ENCODE measurements around the gene SMIM41. TPM values are rescaled to one million over a fixed set of nuclear protein-coding genes. Genes with fewer than 3 reads are reported as not detected.

SMIM41 gene
- polyA plus RNA-seq, 4 donors = 0.46 to 1.6 (median 0.80) TPM; not detected in 1

DNA sequence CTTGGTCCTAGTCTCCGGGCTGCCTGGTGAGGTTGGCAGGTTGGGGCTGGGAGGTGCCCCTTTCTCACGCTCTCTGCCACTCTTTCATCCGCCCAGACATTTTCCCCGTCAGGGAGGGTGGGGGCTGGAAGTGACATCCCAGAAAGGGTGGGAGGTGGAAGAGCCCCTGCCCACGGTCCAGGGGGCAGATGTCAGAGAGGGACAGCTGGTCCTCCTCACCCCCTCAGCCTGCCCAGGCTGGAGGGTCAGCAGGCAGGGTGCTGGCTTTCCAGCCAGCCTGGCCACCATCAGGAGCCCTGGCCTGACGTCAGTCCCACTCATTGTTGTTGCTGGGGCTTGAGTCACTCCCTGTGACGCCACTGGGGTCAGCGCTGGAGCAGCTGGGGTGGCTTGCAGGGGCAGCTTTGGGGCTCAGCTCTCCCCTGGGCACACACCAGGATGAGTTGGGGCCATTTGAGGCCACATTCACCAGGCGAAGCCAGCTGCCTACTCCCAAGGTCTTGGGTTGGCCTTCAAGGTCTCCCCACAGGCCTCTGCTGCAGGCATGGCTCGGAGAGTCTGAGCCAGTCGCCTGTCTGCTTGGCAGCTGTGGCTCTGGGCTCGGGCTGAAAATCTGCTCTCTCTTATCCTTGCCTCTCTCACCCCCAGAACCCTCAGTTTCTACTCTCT lies 15.4 kb upstream of the SMIM41 start:
- 74 to 78% (median 77%) methylated on average over 11 to 12 of the region's 12 CpGs for WGBS, 3 donors
- no peak for FAIRE-seq

DNA sequence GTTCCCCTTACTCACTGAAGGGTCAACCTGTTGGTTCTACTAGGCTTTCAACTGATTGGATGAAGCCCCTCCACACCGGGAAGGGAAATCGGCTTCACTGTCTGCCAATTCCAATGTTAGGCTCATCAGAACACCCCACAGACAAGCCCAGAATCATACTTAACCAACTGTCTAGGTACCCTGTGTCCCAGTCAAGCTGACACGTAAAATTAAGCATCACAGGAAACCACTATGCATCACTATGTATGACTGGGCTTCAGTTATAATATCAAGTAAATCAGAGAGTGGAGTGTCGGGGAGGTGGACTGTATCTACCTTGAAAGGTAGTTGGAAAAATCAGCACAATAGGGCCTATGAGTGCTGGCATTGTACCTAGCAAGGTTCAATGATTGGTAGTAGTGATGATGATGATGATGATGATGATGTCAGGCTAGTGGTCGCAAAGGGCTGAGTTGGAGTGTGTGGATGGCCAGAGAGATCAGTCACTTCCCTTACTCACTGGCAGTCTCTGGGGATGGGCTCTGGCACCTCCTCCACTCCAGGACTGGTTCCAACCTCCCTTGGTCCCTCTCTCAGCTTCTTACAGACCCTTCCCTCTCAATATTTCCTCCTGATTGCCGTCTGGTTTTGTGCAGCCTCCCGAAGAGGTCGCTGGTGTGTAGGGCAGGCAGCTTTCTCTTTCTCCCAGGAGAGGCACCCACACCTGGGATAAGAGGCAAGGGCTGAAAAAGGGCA lies 13.0 kb upstream of the SMIM41 start:
- no peak for DNase-seq
- 51 to 66% (median 64%) methylated on average over 8 of the region's 8 CpGs for whole genome bisulfite sequencing, 3 donors
- Histone ChIP-seq H3K27ac (ENCODE audit: low read depth in 1 of 3, low read length in 2 of 3) (no peak overlapping the region), H3K4me3 (ENCODE audit: low read depth in 1 of 3, low read length in 3 of 3) (no peak overlapping the region), H3K36me3 (ENCODE audit: control insufficient read depth in 3 of 3, insufficient read depth in 2 of 3, low read depth in 1 of 3, low read length in 3 of 3) (peaks cover 0 to 2% (median 0%) of the 10 kb centered on the region in 3 donors), H3K27me3 (ENCODE audit: control insufficient read depth in 3 of 3, insufficient read depth in 3 of 3, low read length in 3 of 3) (peaks cover 0 to 2% (median 0%) of the 10 kb centered on the region in 3 donors), H3K4me1 (ENCODE audit: control insufficient read depth in 3 of 3, insufficient read depth in 2 of 3, low read depth in 1 of 3, low read length in 2 of 3) (peaks cover 0 to 35% (median 4%) of the 10 kb centered on the region in 3 donors), H3K9me3 (ENCODE audit: control insufficient read depth in 2 of 2, insufficient read depth in 1 of 2, low read depth in 1 of 2, low read length in 1 of 2) (no peaks in the 10 kb centered on the region)
- no peak for FAIRE-seq

More for the DNA sequence above, 15.4 kb upstream of the SMIM41 start:
- Histone ChIP-seq H3K4me3 (ENCODE audit: low read depth in 1 of 3, low read length in 3 of 3) (no peak overlapping the region), H3K9me3 (ENCODE audit: control insufficient read depth in 2 of 2, insufficient read depth in 1 of 2, low read depth in 1 of 2, low read length in 1 of 2) (no peaks in the 10 kb centered on the region), H3K27me3 (ENCODE audit: control insufficient read depth in 3 of 3, insufficient read depth in 3 of 3, low read length in 3 of 3) (peaks cover 0 to 2% (median 0%) of the 10 kb centered on the region in 3 donors), H3K27ac (ENCODE audit: low read depth in 1 of 3, low read length in 2 of 3) (peak overlapping the region in 1 of 3 donors; percentile 4), H3K4me1 (ENCODE audit: control insufficient read depth in 3 of 3, insufficient read depth in 2 of 3, low read depth in 1 of 3, low read length in 2 of 3) (peaks cover 0 to 23% (median 0%) of the 10 kb centered on the region in 3 donors), H3K36me3 (ENCODE audit: control insufficient read depth in 3 of 3, insufficient read depth in 2 of 3, low read depth in 1 of 3, low read length in 3 of 3) (peaks cover 0 to 6% (median 0%) of the 10 kb centered on the region in 3 donors)
- no peak for DNase-seq

DNA sequence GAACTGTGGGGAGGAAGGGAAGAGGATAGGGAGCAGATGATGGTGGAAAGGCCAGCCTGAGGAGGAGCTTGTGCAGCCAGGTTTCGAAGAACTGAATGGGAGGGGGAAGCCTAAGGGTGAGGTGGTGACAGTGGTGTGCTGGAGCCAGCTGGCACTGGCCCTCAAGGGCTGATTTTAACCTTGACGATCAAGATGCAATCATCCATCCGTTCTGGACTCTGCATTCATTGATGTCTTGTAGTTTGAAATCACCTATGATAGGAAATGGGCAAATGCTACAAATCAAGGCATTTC lies 12.5 kb upstream of the SMIM41 start:
- WGBS, 3 donors = 46 to 69% (median 48%) methylated on average over 3 of the region's 3 CpGs
- Histone ChIP-seq H3K4me1 (ENCODE audit: control insufficient read depth in 3 of 3, insufficient read depth in 2 of 3, low read depth in 1 of 3, low read length in 2 of 3) (peaks cover 0 to 34% (median 7%) of the 10 kb centered on the region in 3 donors), H3K36me3 (ENCODE audit: control insufficient read depth in 3 of 3, insufficient read depth in 2 of 3, low read depth in 1 of 3, low read length in 3 of 3) (peaks cover 0 to 2% (median 0%) of the 10 kb centered on the region in 3 donors), H3K4me3 (ENCODE audit: low read depth in 1 of 3, low read length in 3 of 3) (no peak overlapping the region), H3K27ac (ENCODE audit: low read depth in 1 of 3, low read length in 2 of 3) (no peak overlapping the region), H3K9me3 (ENCODE audit: control insufficient read depth in 2 of 2, insufficient read depth in 1 of 2, low read depth in 1 of 2, low read length in 1 of 2) (no peaks in the 10 kb centered on the region), H3K27me3 (ENCODE audit: control insufficient read depth in 3 of 3, insufficient read depth in 3 of 3, low read length in 3 of 3) (peaks cover 0 to 2% (median 0%) of the 10 kb centered on the region in 3 donors)
- DNase-seq (no peak), FAIRE-seq (no peak)

DNA sequence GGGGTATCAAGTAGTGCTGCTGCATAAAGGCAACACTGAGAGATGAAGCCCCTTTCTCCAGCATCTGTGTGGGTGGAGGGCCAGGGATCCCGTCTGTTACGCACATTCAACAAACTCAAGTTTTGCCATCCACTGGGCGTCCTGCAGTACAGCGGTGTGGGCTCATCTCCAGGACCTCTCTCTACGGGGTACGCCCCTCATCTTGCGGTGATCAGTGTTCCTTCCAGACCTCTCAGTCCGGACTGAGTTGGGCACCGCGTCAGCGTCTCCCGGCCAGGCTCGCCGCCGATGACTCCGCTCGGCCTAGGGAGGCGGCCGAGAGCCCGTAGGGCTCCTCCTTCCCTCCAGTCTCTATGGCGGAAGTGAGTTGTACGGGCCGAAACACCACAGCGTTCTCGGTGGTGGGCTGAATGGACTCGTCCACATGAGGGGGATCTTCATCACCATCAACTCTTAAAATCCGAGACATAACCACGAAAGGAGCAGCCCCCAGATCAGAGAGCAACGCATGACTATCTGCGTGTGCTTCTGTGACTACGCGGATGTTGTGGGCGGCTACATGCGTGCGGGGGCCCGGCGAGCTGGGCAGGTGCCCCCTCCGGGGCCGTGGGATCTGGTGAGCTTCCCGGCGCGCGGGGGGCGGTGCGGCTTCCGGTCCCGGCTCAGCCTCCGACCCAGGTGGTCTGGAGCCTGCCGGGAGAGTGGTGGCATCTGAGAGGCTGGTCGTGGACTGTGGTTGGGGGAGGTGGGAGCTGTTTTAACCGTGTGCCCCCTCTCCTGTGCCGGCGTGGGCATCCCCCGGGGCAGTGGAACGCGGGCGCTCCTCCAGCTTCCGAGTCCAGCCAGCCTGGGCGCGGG lies 9.9 kb upstream of the SMIM41 start, which contains the start of gene ATG101:
TSS of gene ATG101 (plus strand) at position 652 of the 858 bp plus-strand sequence. CDS start 3,673 bp downstream, outside the sequence.
- Histone ChIP-seq H3K27me3 (ENCODE audit: control insufficient read depth in 3 of 3, insufficient read depth in 3 of 3, low read length in 3 of 3) (peaks cover 0 to 2% (median 0%) of the 10 kb centered on the region in 3 donors), H3K36me3 (ENCODE audit: control insufficient read depth in 3 of 3, insufficient read depth in 2 of 3, low read depth in 1 of 3, low read length in 3 of 3) (peaks cover 3 to 22% (median 4%) of the 10 kb centered on the region in 3 donors), H3K4me3 (ENCODE audit: low read depth in 1 of 3, low read length in 3 of 3) (peak within 1 kb of the TSS; percentile 77 to 98 (median 82)), H3K9me3 (ENCODE audit: control insufficient read depth in 2 of 2, insufficient read depth in 1 of 2, low read depth in 1 of 2, low read length in 1 of 2) (no peaks in the 10 kb centered on the region), H3K4me1 (ENCODE audit: control insufficient read depth in 3 of 3, insufficient read depth in 2 of 3, low read depth in 1 of 3, low read length in 2 of 3) (peaks cover 0 to 13% (median 7%) of the 10 kb centered on the region in 3 donors), H3K27ac (ENCODE audit: low read depth in 1 of 3, low read length in 2 of 3) (peak within 1 kb of the TSS; percentile 52 to 90 (median 64))
- FAIRE-seq = no peak
- WGBS, 3 donors = 0 to 1% (median 1%) methylated on average over 51 to 60 of the region's 60 CpGs
- DNase-seq = peak; percentile 95 to 97

DNA sequence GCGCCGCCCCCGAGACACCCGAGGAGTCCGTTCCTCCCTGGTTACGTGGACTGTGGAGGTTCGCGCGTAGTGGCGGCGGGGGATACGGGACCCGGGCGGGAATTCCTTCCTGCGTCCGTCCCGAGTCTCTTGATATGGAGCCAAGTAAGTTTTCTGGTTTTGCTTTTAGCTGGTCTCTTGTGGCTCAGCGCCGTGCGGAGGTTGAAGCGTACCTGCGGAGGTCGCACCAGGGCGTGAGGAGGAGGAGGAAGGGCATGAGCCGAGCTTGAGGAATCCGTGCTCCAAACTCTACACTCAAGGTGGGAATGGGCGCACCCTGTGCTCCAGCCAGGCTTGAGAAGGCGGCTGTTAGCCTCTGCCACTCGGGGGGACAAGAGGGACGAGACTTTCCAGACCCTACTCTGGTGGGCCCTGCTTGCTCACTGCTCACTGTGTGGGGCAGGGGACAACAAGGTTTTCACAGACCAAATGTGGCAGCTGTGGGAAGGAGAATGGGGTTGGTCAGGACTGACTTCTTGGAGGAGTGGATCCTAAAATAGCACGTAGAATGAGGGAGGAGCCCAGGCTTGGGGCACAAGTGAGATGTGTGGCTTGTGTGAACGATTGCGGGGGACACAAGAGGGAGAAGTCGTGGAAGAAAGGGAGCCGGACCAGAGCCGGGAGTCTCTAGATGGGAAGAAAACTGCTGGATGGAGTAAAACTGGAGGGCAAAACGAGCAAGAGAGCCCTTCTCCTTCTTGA lies 9.1 kb upstream of the SMIM41 start:
- peak overlapping the region; percentile 77 to 98 (median 82) for H3K4me3 ChIP-seq (ENCODE audit: low read depth in 1 of 3, low read length in 3 of 3)
- H3K9me3 ChIP-seq (ENCODE audit: control insufficient read depth in 2 of 2, insufficient read depth in 1 of 2, low read depth in 1 of 2, low read length in 1 of 2) = no peaks in the 10 kb centered on the region
- H3K36me3 ChIP-seq (ENCODE audit: control insufficient read depth in 3 of 3, insufficient read depth in 2 of 3, low read depth in 1 of 3, low read length in 3 of 3) = peaks cover 3 to 29% (median 4%) of the 10 kb centered on the region in 3 donors
- peak overlapping the region; percentile 52 to 90 (median 64) for H3K27ac ChIP-seq (ENCODE audit: low read depth in 1 of 3, low read length in 2 of 3)
- FAIRE-seq = no peak
- DNase-seq = no peak
- 2 to 5% (median 3%) methylated on average over 37 of the region's 37 CpGs for WGBS, 3 donors
- H3K4me1 ChIP-seq (ENCODE audit: control insufficient read depth in 3 of 3, insufficient read depth in 2 of 3, low read depth in 1 of 3, low read length in 2 of 3) = peaks cover 0 to 13% (median 7%) of the 10 kb centered on the region in 3 donors
- no peaks in the 10 kb centered on the region for H3K27me3 ChIP-seq (ENCODE audit: control insufficient read depth in 3 of 3, insufficient read depth in 3 of 3, low read length in 3 of 3)

DNA sequence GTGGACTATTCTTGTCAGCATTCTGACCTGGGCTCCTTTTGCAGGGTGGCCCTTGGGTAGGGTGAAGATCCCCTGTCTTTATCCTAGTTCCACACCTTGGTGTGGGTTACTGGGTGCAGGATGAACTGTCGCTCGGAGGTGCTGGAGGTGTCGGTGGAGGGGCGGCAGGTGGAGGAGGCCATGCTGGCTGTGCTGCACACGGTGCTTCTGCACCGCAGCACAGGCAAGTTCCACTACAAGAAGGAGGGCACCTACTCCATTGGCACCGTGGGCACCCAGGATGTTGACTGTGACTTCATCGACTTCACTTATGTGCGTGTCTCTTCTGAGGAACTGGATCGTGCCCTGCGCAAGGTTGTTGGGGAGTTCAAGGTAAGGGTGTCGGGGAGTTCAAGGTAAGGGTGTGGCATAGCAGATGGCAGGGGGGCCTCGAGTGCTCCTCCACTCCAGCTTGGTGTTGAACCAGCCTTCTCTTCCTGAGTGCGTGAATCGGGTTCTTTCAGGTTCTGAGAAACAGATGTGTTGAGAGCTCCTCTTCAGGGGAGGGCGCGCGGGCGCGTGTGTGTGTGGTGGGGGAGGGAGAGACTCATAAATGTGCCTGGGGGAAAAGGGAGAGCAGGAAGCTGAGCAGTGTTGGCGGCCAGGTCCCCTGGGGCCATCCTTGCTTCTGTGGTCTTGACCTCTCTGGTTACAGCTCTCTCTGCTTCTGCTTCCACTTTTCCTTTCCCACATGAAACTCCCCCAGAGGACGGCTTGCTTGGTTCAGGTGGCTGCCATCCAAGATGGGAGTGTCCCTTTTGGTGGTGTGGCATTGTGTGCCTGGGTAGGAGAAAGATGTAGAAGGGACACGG lies 5.7 kb upstream of the SMIM41 start:
- Histone ChIP-seq H3K4me1 (ENCODE audit: control insufficient read depth in 3 of 3, insufficient read depth in 2 of 3, low read depth in 1 of 3, low read length in 2 of 3) (peaks cover 0 to 13% (median 7%) of the 10 kb centered on the region in 3 donors), H3K27me3 (ENCODE audit: control insufficient read depth in 3 of 3, insufficient read depth in 3 of 3, low read length in 3 of 3) (no peaks in the 10 kb centered on the region), H3K9me3 (ENCODE audit: control insufficient read depth in 2 of 2, insufficient read depth in 1 of 2, low read depth in 1 of 2, low read length in 1 of 2) (no peaks in the 10 kb centered on the region), H3K36me3 (ENCODE audit: control insufficient read depth in 3 of 3, insufficient read depth in 2 of 3, low read depth in 1 of 3, low read length in 3 of 3) (peaks cover 6 to 58% (median 9%) of the 10 kb centered on the region in 3 donors), H3K27ac (ENCODE audit: low read depth in 1 of 3, low read length in 2 of 3) (peak overlapping the region in 1 of 3 donors; percentile 17), H3K4me3 (ENCODE audit: low read depth in 1 of 3, low read length in 3 of 3) (no peak overlapping the region)
- no peak for FAIRE-seq
- WGBS, 3 donors = 67 to 71% (median 70%) methylated on average over 19 to 23 of the region's 23 CpGs
- no peak for DNase-seq

DNA sequence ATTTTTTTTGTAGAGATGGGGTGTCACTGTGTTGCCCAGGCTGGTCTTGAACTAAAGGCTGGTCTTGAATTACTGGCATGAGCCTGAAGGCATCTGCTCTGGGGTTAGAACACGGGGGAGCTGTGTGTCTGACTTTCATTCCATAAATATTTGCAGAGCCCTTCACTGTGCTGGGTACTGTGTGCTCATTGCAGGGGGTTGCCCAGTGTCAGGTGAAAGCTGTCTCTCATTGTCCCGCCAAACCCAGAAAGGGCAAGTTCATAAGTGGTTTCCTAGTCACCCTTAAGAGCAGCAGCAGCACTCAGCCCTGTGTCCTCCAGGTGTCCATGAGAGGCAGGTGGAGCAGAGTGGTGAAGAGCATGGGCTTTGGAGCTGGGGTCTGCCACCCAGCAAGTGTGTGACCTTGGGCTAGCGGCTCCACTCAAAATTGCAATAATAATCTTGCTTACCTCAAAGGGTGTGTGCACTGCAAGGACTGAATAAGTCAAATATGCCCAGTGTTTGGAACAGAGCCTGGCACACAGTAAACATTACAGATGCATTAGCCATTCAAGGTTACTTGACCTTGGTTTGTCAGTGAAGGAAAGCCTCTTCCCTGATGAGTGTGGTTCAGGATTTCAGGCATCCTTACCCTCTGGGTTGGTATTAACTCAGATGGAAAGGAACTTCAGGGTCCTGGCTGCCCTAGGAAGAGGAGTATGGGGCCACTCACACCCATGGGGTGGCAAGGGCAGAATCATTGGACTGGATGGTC lies 4.4 kb upstream of the SMIM41 start:
- Histone ChIP-seq H3K27me3 (ENCODE audit: control insufficient read depth in 3 of 3, insufficient read depth in 3 of 3, low read length in 3 of 3) (no peaks in the 10 kb centered on the region), H3K4me3 (ENCODE audit: low read depth in 1 of 3, low read length in 3 of 3) (no peak overlapping the region), H3K27ac (ENCODE audit: low read depth in 1 of 3, low read length in 2 of 3) (no peak overlapping the region), H3K4me1 (ENCODE audit: control insufficient read depth in 3 of 3, insufficient read depth in 2 of 3, low read depth in 1 of 3, low read length in 2 of 3) (peaks cover 0 to 9% (median 7%) of the 10 kb centered on the region in 3 donors), H3K36me3 (ENCODE audit: control insufficient read depth in 3 of 3, insufficient read depth in 2 of 3, low read depth in 1 of 3, low read length in 3 of 3) (peaks cover 6 to 66% (median 9%) of the 10 kb centered on the region in 3 donors), H3K9me3 (ENCODE audit: control insufficient read depth in 2 of 2, insufficient read depth in 1 of 2, low read depth in 1 of 2, low read length in 1 of 2) (no peaks in the 10 kb centered on the region)
- DNase-seq (no peak), FAIRE-seq (no peak)
- 82 to 89% (median 87%) methylated on average over 3 of the region's 3 CpGs for WGBS, 3 donors
